ENCODE data around the gene C12orf75.
"Not testable (repeated sequence)": the region's sequence is repeated elsewhere in the genome, so short reads cannot be mapped to it uniquely, and the experiment has no call there.

Gene C12orf75

DNA sequence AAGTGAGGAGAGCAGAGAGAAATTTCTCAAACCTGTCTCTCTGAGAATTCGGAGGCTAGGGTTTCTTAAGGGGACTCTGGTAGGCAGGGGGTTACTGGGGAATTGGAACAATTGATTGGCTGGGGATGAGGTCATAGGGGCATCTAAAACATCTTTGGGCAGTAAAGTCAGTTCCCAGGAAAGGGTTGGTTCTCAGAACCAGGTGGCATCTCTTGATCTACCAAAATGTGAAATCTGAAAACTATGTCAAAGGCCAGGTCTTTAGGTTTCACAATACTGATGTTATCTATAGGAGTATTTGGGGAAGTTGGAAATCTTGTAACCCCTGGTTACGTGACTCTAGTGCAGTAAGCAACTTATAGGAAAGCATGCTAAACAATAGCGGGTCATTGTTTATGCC is 6.9 kb downstream of the C12orf75 start:
- no peak for DNase-seq

DNA sequence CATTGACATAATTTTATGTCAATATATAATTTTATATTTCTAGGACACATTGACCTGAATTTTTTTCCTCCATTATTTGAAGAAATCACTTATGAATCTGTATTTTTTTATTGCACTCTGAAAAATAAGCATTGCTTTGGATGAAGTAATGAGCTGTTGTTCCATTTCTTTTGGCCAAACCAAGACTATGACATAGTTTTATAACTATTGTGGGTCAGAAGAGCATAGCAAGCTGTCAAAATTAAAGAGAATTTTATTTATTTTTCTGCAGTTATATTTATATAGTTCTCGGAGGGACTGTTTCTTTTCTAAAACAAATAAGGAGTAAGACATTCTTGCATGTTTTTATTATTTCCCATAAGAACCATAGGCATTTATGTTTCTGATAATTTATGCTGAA is 8.5 kb downstream of the C12orf75 start:
- no peak for DNase-seq

- no peak for DNase-seq
Measured at GRCh38 chr12:105341010-105341409, 10.5 kb downstream of the C12orf75 start.

DNA sequence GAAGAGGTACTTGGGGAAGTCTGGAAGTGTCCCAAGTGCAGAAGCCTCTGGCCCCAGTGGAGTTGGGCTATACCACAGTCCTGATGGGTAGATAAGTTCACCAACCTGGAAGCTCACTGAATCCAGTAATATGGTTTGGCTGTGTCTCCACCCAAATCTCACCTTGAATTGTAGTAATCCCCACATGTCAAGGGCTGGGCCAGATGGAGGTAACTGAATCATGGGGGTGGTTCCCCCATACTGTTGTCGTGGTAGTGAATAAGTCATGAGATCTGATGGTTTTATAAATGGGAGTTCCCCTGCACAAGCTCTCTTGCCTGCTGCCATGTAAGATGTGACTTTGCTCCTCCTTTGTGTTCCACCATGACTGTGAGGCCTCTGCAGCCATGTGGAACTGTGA is 11.1 kb downstream of the C12orf75 start:
- DNase-seq: not testable (repeated sequence)

DNA sequence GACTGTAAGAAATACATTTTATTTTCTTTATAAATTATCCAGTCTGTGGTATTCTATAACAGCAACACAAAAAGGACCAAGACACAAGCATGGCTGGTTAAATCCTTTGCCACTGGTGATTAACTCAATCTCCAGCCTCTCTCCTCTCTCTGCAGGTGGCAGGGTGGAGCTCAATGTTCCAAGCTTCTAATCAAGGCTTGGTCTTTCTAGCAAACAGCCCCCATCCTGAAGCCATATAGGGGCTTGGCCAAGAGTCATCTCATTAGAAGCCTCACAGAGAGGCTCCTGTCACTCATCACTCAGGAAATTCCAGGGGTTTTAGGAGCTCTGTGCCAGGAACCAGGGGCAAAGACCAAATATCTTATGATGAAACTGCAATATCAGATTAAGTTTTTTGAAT is 12.0 kb downstream of the C12orf75 start:
- no peak for DNase-seq

DNA sequence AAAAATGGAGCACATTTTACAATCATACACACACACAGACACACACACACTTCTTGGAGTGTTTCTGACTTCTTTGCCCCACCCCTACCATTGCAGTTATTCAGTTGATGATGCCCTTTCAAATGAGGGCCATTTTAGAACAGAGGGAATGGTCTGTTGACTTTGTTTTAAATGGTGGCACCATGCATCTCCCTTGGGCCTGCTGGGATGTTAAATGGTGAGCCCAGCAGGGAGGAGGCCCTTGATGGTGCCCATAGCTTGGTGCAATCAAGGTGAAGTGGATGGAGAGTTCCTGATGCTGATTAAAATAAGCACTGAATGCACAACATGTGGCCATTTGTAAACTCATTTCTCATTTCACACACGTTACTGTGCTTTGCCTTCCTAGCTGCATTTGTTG is 13.3 kb downstream of the C12orf75 start:
- DNase-seq: no peak

- no peak for DNase-seq
Measured at GRCh38 chr12:105347499-105347898, 17.0 kb downstream of the C12orf75 start.

GRCh38 chr12:105348142-105348541 is 17.7 kb downstream of the C12orf75 start:
- no peak for DNase-seq

GRCh38 chr12:105348561-105348960 is 18.1 kb downstream of the C12orf75 start:
- no peak for DNase-seq

DNA sequence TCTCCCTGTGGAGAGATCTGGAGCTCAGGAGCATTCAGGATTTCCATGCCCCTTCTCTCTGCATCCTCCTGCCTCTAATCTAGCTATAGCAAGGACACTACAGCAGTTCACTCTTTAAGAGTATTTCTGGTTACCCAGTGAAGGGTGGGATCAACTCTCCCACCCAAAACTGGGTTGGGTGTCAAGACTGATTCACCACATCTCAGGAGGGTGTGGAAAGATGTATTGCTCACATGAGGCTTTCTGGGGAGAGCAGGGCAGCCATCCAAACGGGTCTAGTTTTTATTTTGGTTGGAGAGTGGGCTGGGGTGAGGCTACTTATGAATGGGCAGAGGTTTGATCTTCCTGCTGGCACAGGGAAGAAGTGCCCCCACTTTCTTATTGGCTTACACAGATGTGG is 18.6 kb downstream of the C12orf75 start:
- no peak for DNase-seq

GRCh38 chr12:105351523-105351922 is 21.0 kb downstream of the C12orf75 start:
- no peak for DNase-seq

DNA sequence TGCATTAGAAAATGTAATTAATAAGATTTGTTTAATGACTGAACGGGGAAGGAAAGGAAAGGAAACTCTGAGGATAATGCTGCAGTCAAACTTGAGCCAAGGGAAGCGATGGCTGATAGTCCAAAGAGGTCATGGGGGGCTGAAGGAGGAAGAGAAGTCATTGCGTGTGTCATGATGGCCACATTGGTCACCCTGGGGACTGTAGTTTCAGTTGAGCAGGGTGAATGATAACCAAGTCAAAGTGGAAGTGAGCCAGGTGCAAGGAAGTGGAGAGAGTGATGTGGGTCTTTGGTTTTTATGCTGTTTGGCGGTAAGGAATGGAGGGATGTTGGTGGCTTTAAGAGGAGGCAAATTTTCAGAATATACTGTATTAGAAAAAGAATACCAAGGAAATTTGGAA is 21.6 kb downstream of the C12orf75 start:
- DNase-seq: no peak

DNA sequence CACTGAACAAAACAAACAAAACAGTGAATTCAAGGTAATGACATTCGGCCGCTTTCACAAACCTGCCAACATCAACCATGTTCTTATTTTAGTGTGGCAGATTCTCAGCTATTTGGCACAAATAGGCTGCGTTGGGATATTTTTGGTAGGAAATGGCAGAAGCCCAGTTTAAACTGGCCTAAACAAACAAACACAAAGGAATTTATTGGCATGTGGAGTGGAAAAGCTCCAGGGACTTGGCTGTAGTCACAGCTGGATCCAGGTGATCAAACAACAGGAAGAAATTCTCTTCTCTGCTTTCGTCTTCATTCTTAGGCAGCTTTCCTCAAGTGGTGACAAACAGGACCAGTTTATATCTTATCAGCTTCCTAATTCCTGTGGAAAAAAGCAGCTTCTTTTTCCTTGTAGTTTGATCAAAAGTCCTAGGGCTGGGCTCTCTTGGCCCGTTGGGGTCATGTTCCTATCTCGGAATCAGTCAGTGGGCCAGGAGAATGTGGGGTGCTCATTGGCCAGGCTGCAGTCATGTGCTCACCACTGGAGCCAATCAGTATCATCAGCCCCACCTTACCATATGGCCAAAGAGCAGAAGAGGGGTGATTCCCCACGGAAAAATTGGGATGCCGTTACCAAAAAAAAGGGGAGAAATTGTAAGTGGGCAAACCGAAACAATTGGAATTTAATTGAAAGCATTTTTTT is 22.6 kb downstream of the C12orf75 start:
- no peak for DNase-seq

GRCh38 chr12:105355752-105356151 is 25.3 kb downstream of the C12orf75 start:
- no peak for DNase-seq

GRCh38 chr12:105357162-105357691 is 26.7 kb downstream of the C12orf75 start:
- DNase-seq: no peak

DNA sequence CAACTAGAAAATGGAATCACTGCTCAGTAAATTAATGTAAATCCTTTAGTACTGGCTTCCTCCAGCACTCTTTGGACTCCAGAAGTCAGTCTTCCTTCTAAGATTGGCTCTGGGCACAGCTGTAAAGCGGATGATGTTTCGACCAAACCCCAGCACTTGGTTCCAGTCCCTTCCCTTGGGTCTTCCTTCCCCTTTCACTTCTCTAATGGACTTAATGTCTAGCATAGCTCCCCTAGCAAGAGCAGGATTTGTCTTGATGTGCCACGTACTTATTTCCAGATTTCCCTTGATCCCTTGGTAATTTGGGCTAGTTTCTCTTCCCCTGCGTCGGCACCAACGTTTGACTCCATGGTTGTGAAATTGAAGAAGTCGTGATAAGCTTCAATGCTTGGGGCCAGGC is 28.3 kb downstream of the C12orf75 start:
- DNase-seq: no peak

DNA sequence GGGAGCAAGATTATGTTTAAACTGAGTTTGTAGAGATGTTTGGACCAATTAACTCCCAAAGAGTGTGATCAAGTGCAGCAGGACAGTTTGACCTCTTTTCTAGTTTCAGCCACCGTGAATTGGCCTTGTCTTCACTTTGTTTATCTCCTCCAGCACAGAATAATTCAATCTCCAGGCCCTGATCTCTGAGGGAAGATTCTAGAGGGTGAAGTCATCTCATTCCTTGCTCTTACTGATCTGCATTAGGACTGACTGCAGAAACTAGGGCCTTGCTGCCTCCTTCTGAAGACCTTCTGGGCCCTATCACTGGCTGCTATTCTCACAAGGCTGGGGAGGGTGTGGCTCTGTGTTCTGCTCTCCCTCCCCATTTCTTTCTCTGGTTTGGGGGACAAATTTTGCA is 29.4 kb downstream of the C12orf75 start:
- no peak for DNase-seq

- no peak for DNase-seq
Measured at GRCh38 chr12:105363890-105364289, 33.4 kb downstream of the C12orf75 start.

GRCh38 chr12:105365231-105365630 is 34.7 kb downstream of the C12orf75 start:
- no peak for DNase-seq

DNA sequence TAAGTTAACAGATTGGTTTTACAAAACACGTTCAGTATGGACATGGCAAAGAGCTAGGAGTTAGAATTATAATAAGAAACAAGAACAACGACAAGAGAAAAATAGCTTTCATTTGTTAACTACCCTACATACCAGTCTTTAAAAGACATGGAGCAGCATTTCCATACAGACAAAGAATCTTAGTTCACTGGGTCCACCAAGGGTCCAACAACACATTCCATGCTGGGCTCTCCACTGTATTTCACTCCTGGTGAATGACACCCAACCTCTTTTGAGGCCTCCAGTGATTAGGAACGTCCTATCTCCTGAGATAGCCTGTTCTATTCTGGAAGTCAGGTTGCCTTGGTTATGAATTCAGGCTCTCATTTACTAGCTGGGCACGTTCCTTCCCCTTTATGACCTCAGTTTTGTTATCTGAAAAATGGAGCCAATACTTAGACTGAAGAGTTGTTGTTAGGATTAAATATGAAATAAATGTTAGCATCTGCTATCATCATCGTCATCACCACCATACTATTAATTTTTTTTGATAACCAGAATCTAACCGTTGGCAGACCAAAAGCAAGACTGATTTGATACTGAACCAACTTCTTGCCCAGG is 37.7 kb downstream of the C12orf75 start:
- no peak for DNase-seq

GRCh38 chr12:105369014-105369413 is 38.5 kb downstream of the C12orf75 start:
- DNase-seq: no peak

- DNase-seq: no peak
Measured at GRCh38 chr12:105374303-105374702, 43.8 kb downstream of the C12orf75 start.

DNA sequence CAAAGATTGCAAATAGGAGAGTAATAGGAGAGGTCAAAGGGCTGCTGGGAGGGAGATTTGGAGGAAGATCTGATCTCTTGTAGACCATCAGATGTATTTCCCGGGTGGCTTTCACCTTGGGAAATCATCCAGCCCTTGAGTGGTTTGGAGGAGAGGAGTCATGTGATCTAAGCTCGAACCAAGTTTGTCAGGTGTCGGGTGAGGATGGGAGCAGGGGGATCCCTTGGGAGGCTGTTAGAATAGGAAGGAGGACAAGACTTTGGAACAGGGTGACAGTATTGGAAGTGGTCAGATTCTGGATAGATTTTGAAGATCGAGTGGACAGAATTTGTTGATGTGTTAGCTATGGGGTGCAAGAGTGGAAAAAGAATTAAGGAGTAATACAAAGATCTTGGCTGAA is 46.6 kb downstream of the C12orf75 start:
- no peak for DNase-seq

DNA sequence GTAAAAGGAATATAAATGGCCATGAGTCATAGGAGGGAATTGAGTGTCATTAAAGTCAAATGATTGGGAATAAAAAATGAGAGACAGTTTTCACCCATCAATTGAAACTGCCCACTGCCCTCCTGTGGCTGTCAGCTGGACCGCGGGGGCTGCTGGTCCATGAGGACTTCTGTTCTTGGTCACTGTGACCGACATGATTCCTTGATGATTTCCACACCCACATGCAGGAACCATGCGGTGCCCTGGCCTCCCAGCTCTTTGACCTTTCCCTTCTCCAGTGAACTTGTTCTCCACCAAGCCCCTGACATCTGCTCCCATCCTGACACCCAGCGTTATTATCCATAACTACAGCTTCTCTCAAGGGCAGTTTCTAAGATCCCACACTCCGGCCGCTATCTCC is 48.4 kb downstream of the C12orf75 start:
- DNase-seq: no peak
